ENCODE results near the gene TSHZ2.

The TSHZ2 gene

DNA sequence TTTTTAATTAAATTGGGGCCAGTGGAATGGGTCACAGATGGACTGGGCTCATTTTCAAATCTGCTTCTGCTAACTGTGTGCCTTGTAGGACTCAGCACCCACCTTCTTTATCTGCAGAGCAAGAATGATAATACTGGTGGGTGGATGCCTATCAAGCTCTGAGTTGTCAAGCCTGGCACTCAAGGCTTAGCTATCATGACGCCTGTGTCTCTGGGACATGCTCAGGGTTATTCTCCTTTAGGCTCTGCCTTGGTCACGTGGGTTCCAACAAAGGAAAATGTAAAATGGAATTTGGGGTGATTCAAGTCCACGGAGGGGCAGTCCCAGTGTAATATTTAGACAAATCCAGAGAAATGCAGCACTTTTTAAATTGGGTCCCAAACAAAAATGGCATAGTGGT, 202.3 kb downstream of the TSHZ2 start:
- DNase-seq (ENCODE audit: low read depth), result no peak
- H3K4me3 ChIP-seq (ENCODE audit: low read depth, low read length), result no peak overlapping the region
- TF ChIP-seq, protein P1, sequence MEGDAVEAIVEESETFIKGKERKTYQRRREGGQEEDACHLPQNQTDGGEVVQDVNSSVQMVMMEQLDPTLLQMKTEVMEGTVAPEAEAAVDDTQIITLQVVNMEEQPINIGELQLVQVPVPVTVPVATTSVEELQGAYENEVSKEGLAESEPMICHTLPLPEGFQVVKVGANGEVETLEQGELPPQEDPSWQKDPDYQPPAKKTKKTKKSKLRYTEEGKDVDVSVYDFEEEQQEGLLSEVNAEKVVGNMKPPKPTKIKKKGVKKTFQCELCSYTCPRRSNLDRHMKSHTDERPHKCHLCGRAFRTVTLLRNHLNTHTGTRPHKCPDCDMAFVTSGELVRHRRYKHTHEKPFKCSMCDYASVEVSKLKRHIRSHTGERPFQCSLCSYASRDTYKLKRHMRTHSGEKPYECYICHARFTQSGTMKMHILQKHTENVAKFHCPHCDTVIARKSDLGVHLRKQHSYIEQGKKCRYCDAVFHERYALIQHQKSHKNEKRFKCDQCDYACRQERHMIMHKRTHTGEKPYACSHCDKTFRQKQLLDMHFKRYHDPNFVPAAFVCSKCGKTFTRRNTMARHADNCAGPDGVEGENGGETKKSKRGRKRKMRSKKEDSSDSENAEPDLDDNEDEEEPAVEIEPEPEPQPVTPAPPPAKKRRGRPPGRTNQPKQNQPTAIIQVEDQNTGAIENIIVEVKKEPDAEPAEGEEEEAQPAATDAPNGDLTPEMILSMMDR (IDR thresholded peaks at IDR 0.05; ENCODE audit: low read depth, low read length, missing control alignments), result no peak

DNA sequence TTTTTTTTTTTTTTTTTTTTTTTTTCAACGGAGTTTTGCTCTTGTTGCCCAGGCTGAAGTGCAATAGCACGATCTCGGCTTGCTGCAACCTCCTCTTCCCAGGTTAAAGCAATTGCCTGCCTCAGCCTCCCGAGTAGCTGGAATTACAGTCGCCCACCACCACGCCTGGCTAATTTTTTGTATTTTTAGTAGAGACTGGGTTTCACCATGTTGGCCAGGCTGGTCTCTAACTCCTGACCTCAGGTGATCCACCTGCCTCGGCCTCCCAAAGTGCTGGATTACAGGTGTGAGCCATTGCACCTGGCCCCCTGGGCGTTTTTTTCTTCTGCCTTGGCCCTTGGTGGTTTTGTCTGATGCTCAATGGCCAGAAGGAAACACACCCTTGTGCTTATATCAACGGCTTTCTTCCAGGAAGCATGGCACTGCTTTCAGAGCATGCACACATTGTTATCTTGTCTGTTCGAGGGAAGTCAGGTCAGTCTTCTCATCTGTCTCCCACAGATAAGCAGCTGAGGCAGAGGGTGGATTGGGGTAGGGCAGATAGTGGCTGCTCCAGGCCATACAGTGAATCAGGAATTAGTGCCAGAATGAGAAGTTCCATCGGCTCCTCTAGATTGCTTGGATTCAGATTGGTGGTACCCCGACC, 203.1 kb downstream of the TSHZ2 start:
- no peak overlapping the region for H3K4me3 ChIP-seq (ENCODE audit: low read depth, low read length)
- TF ChIP-seq, protein P1 (IDR thresholded peaks at IDR 0.05; ENCODE audit: low read depth, low read length, missing control alignments), result no peak
- no peak for DNase-seq (ENCODE audit: low read depth)

DNA sequence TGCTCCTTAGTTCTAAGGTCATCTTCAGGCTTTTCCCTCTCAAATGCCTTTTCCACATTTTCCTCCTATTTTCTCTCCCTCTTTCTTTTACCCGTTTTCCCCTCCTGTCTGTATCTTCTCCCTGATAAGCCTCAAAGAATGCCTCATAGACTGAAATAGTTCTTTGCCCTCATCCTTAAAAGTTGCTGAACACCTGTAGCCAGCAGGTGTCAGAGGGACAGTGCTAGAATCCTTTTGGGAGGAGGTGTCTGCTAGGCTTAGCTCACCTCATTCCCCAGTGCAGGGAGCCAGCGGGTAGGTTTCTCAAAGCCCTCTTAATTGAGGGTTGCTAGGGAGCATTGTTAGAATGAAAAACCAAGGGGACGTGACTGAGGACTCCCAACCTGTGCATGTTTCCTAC, 204.0 kb downstream of the TSHZ2 start:
- no peak for DNase-seq (ENCODE audit: low read depth)
- TF ChIP-seq, protein P1 (IDR thresholded peaks at IDR 0.05; ENCODE audit: low read depth, low read length, missing control alignments), result no peak

DNA sequence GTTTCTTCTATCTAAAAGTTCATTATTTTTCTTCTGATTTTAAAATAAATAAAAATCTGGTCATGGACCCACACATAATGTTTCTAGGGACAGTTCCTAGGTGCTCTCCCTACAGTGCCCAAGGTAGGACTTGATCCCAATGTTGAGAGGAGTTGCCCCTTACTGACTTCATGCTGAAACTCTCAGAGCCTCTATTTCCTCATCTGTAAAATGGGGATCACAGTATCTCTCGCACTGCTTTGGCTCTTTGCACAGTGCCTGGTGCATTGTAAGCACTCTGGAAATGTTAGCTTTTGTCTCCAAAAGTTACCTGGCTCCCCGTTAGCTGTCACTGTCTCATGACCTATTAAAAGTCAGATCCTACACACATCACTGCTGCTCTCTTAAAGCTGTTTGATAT, 205.5 kb downstream of the TSHZ2 start:
- H3K4me3 ChIP-seq (ENCODE audit: low read depth, low read length), result no peak overlapping the region
- no peak for DNase-seq (ENCODE audit: low read depth)
- TF ChIP-seq, protein P1 (IDR thresholded peaks at IDR 0.05; ENCODE audit: low read depth, low read length, missing control alignments), result no peak

More for the DNA sequence above, 204.0 kb downstream of the TSHZ2 start:
- no peak overlapping the region for H3K4me3 ChIP-seq (ENCODE audit: low read depth, low read length)

DNA sequence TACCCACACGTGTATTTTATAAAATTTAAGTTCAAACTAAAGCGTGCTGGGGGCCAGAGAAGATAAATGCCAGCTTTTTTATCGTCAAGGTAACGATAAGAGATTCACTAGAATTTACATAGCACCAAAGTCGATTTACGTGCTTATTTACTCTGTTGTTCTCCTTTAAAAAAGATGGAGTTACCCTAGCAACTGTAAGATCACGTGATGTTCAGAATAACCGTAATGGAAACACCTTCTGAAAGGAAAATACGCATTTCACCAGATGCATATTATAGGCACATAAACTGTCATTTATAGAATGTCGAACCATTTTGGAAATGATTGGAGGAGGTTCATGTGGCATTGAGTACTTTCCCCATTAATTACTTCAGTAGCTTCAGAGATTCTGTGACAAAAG, 207.6 kb downstream of the TSHZ2 start:
- DNase-seq (ENCODE audit: low read depth), result no peak
- no peak overlapping the region for H3K4me3 ChIP-seq (ENCODE audit: low read depth, low read length)
- TF ChIP-seq, protein P1 (IDR thresholded peaks at IDR 0.05; ENCODE audit: low read depth, low read length, missing control alignments), result no peak

DNA sequence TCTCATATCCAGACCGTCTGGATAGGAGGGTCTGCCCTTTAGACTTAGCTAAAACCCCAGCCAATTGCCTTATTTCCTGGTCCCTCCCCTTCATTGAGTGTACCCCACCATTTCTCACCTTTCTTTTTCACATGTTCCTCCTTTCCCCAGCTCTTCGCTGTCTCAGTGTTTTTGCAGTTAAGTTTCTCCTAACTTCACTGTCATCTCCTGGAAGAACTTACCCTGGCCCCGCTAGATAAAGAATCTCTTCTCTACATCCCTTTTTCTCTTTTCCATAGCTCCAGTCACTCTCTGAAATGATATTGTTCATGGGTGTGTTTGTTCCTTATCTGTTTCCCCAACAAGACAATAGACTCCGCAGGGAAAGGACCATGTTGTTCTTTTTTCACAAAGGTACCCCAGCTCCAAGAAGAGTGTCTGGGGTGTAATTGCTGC, 208.8 kb downstream of the TSHZ2 start:
- no peak overlapping the region for H3K4me3 ChIP-seq (ENCODE audit: low read depth, low read length)
- no peak for DNase-seq (ENCODE audit: low read depth)
- TF ChIP-seq, protein P1 (IDR thresholded peaks at IDR 0.05; ENCODE audit: low read depth, low read length, missing control alignments), result no peak

DNA sequence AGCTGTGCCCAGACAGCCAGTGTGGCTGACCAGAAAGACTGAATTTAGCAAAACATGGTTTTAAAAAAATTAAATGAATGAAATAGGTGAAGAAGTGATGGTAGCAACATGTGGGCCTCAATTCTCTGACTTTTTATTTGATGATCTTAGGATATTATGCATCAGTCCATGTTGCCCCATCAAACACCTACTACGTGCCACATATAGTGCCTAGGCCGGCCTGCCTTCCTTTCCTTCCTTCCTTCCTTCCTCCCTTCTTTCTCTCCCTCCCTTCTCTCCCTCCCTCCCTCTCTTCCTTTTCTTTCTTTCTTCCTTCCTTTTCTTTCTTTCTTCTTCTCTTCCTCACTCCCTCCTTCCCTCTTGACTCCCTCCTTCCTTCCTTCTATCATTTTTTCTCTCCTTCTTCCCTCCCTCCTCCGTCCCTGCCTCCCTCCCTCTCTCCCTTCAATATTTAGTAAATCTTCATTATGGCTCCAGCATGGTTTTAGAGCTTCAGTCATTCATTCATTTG, 209.8 kb downstream of the TSHZ2 start:
- TF ChIP-seq, protein P1 (IDR thresholded peaks at IDR 0.05; ENCODE audit: low read depth, low read length, missing control alignments), result no peak
- no peak for DNase-seq (ENCODE audit: low read depth)
- no peak overlapping the region for H3K4me3 ChIP-seq (ENCODE audit: low read depth, low read length)

All from GM12864 (cell line).